Activated naive CD4-positive, alpha-beta T cell treated with anti-CD3 and anti-CD28 coated beads, Interleukin-2, amount 50 U/mL, for 24 hours (primary cell): ENCODE data around the gene XRCC4.

Experiments used
- H3K27ac Mint-ChIP-seq: one replicate; pipeline ENCODE4 v1.8.0; 2021; ENCODE audit warnings: mild to moderate bottlenecking, mixed read lengths
- H3K27me3 Mint-ChIP-seq: one replicate; pipeline ENCODE4 v1.8.0; 2021; ENCODE audit warnings: mixed read lengths
- H3K36me3 Mint-ChIP-seq: one replicate; pipeline ENCODE4 v1.8.0; 2021; ENCODE audit warnings: mixed read lengths
- H3K4me1 Mint-ChIP-seq: one replicate; pipeline ENCODE4 v1.8.0; 2021; ENCODE audit warnings: mixed read lengths
- H3K4me3 Mint-ChIP-seq: one replicate; pipeline ENCODE4 v1.8.0; 2021; ENCODE audit warnings: mild to moderate bottlenecking, mixed read lengths
- H3K9me3 Mint-ChIP-seq: one replicate; pipeline ENCODE4 v1.8.0; 2021; ENCODE audit warnings: mixed read lengths

The XRCC4 gene

GRCh38 chr5:83173826-83174225, 96.5 kb downstream of the XRCC4 start:
- Mint-ChIP-seq H3K4me1 (no peaks in the 10 kb centered on the region), H3K27ac (no peak overlapping the region), H3K27me3 (no peaks in the 10 kb centered on the region), H3K4me3 (no peak overlapping the region), H3K36me3 (no peaks in the 10 kb centered on the region), H3K9me3 (no peaks in the 10 kb centered on the region)

- no peaks in the 10 kb centered on the region for H3K9me3 Mint-ChIP-seq
- H3K4me1 Mint-ChIP-seq: no peaks in the 10 kb centered on the region
- no peaks in the 10 kb centered on the region for H3K27me3 Mint-ChIP-seq
- no peak overlapping the region for H3K27ac Mint-ChIP-seq
- no peaks in the 10 kb centered on the region for H3K36me3 Mint-ChIP-seq
- H3K4me3 Mint-ChIP-seq: no peak overlapping the region
Observed at GRCh38 chr5:83177803-83178202, 100.5 kb downstream of the XRCC4 start.

DNA sequence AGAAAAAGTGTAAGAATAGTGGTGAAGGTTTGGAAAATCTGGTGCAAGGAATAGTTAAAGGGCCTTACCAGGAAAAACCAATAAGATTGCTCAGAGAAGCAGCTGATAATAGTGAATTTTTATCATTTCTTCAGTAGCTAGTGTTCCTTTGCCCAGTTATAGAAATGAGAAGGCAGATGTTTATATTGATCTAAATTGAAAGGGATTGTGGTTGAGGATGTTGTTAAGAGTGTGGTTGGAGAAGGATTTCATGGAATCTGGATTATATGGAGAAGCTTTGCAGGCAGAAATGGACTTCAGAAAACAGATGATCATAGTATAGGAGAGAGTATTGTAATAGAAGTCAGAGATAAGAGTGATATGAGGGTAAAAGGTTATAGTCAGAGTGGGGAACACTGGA, 102.6 kb downstream of the XRCC4 start:
- no peak overlapping the region for H3K27ac Mint-ChIP-seq
- H3K4me1 Mint-ChIP-seq: no peaks in the 10 kb centered on the region
- no peak overlapping the region for H3K4me3 Mint-ChIP-seq
- H3K27me3 Mint-ChIP-seq: no peaks in the 10 kb centered on the region
- H3K36me3 Mint-ChIP-seq: peaks cover under 1% of the 10 kb centered on the region
- H3K9me3 Mint-ChIP-seq: no peaks in the 10 kb centered on the region

DNA sequence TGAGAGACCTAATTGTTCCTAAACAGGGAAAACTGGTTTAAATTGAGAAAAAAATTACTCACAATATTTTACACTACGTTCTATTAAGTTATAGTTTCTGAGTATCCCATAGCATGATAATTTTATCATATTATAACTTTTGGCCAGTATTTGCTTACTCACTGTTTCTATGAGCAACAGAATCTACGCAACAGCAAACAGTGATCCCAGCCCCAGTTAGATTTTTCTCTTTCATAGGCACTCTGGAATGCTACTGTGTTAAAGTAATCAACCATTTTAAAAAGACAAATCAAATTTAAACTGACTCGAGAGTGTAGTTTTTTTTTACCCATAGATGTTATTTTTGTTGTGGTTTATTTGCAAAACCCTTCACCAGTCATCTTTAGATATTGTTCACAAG, 107.2 kb downstream of the XRCC4 start:
- H3K9me3 Mint-ChIP-seq: no peaks in the 10 kb centered on the region
- peaks cover 3% of the 10 kb centered on the region for H3K36me3 Mint-ChIP-seq
- no peaks in the 10 kb centered on the region for H3K4me1 Mint-ChIP-seq
- H3K27ac Mint-ChIP-seq: no peak overlapping the region
- no peaks in the 10 kb centered on the region for H3K27me3 Mint-ChIP-seq
- no peak overlapping the region for H3K4me3 Mint-ChIP-seq

DNA sequence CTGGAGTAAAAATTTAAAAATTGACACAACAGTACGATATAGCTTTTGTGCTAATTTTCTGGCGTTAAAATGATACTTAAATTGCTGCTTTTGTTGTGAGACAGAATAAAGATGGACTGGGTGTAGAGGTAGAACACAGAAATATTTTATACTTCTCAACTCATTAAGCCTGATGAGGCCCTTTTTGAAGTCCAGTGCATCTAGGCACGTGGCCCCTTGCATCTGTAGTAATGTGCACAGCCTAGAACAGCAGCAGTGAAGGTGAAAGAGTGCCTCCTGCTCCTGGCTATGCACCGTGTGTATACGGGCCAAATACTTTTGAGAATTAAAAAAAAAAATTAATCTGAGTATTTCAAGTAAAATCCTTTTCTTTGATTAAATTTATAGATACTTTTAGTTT, 115.6 kb downstream of the XRCC4 start:
- H3K4me1 Mint-ChIP-seq: no peaks in the 10 kb centered on the region
- H3K9me3 Mint-ChIP-seq: no peaks in the 10 kb centered on the region
- no peak overlapping the region for H3K4me3 Mint-ChIP-seq
- H3K27ac Mint-ChIP-seq: no peak overlapping the region
- peaks cover 1% of the 10 kb centered on the region for H3K36me3 Mint-ChIP-seq
- H3K27me3 Mint-ChIP-seq: no peaks in the 10 kb centered on the region

DNA sequence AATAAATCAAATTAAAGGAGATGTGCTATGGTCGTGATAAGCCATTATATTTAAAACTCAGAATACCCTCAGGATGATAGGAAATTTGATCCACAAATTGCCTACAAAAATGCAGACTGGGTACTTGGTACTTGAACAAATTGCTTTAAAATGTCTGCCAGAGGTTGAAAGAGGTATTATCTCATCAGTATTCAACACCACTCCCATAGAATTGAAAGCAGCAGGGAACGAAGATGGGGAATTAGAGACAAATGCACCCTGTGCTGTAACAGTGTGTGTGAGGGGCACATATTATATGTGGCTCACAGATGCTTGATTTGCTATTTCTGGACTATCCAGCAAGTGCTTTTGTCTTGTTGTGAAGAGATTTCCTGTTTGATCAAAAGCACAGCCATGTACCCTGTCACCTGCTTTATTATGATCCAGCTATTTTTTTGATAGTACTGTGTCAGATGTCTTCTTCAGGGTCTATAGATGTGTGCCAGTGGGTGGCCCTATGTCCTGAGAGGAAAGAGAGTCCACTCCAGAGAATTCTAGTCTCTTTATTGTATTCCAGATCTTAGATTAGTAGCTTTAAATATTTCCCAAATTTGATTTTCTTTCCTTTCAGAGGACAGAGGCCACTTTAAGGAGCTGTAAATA, 120.1 kb downstream of the XRCC4 start:
- H3K27me3 Mint-ChIP-seq: no peaks in the 10 kb centered on the region
- peaks cover 7% of the 10 kb centered on the region for H3K36me3 Mint-ChIP-seq
- H3K27ac Mint-ChIP-seq: no peak overlapping the region
- no peak overlapping the region for H3K4me3 Mint-ChIP-seq
- H3K4me1 Mint-ChIP-seq: no peaks in the 10 kb centered on the region
- H3K9me3 Mint-ChIP-seq: no peaks in the 10 kb centered on the region

- Mint-ChIP-seq H3K27me3 (no peaks in the 10 kb centered on the region), H3K4me3 (no peak overlapping the region)
Observed at GRCh38 chr5:83199126-83199525, 121.8 kb downstream of the XRCC4 start.

DNA sequence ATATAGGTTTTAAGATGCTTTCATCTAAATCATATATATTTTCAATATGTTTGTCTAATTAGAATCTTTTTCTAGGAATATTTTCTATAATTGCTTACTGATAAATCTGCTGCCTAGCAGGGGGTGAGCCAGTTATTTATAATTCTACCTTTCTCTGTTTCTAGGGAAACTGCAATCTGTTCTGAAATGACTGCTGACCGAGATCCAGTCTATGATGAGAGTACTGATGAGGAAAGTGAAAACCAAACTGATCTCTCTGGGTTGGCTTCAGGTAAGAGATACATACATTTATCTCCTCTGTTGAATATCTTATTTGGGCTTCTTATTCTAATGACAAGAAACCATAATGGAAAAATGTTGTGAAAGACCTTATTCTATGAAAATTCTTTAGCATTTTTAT, 127.3 kb downstream of the XRCC4 start:
- Mint-ChIP-seq H3K27me3 (no peaks in the 10 kb centered on the region), H3K4me1 (no peaks in the 10 kb centered on the region), H3K27ac (no peak overlapping the region), H3K9me3 (no peaks in the 10 kb centered on the region), H3K36me3 (peaks cover 10% of the 10 kb centered on the region), H3K4me3 (no peak overlapping the region)

More at GRCh38 chr5:83199126-83199525, 121.8 kb downstream of the XRCC4 start:
- Mint-ChIP-seq H3K36me3 (peaks cover 7% of the 10 kb centered on the region), H3K4me1 (no peaks in the 10 kb centered on the region), H3K9me3 (no peaks in the 10 kb centered on the region), H3K27ac (no peak overlapping the region)

DNA sequence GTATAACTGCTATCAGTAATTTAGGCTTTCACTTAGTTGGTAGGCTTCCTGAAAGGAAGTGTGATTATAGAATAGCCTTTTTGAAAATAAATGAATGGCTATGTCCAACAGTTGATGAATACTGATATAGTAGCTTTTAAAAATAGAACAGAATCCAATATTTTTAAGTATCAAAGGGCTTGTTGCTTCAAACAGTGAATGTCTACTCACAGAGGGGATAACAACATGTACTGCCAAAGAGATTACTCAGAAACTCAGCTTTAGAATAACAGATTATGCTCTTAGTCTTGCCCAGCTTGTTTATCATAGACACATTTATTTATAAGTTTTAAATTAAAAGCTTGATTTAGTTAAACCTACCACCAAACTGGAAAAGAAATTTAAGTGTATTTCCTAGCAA, 132.6 kb downstream of the XRCC4 start:
- H3K4me3 Mint-ChIP-seq: no peak overlapping the region
- H3K4me1 Mint-ChIP-seq: no peaks in the 10 kb centered on the region

DNA sequence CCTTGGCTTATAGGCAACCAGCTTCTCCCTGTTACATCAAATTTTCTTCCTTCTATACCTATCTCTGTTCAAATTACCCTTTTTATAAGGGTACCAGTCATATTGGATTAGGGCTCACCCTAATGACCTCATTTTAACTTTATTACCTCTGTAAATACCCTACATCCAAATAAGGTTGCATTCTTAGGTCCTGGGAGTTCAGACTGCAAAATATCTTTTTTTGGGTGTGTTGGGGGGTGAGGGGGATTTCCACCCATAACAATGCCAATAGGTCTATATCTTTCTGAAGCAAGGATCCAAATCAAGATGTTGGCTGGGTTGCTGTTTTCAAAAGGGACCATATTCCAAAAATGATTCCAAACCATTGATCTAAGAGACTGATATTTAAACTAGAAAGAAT, 141.7 kb downstream of the XRCC4 start:
- peaks cover 2% of the 10 kb centered on the region for H3K36me3 Mint-ChIP-seq

More for the DNA sequence above, 132.6 kb downstream of the XRCC4 start:
- no peaks in the 10 kb centered on the region for H3K27me3 Mint-ChIP-seq
- peaks cover 16% of the 10 kb centered on the region for H3K36me3 Mint-ChIP-seq
- H3K27ac Mint-ChIP-seq: no peak overlapping the region
- H3K9me3 Mint-ChIP-seq: no peaks in the 10 kb centered on the region

DNA sequence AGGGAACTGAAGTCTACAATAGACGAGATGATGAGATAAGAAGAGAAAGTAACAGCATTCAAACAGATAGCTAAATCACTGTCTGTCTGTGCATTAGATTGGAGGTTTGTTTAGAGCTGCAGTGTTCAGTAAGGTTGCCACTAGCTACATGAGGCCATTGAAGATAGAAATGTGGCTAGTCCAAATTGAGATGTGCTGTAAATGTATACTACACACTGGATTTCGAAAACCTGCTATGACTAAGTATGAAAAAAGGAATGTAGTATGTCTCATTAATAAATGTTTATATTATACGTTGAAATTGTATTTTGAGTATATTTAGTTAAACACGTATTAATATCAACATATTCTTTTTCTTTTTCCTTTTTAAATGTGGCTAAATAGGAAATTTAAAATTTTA, 142.1 kb downstream of the XRCC4 start:
- Mint-ChIP-seq H3K9me3 (no peaks in the 10 kb centered on the region), H3K4me1 (no peaks in the 10 kb centered on the region), H3K27ac (no peak overlapping the region), H3K4me3 (no peak overlapping the region), H3K27me3 (no peaks in the 10 kb centered on the region), H3K36me3 (peaks cover 5% of the 10 kb centered on the region)

More for the DNA sequence above, 141.7 kb downstream of the XRCC4 start:
- Mint-ChIP-seq H3K9me3 (no peaks in the 10 kb centered on the region), H3K4me3 (no peak overlapping the region), H3K27me3 (no peaks in the 10 kb centered on the region), H3K4me1 (no peaks in the 10 kb centered on the region), H3K27ac (no peak overlapping the region)

- no peak overlapping the region for H3K4me3 Mint-ChIP-seq
- no peak overlapping the region for H3K27ac Mint-ChIP-seq
- H3K4me1 Mint-ChIP-seq: no peaks in the 10 kb centered on the region
- no peaks in the 10 kb centered on the region for H3K27me3 Mint-ChIP-seq
- no peaks in the 10 kb centered on the region for H3K9me3 Mint-ChIP-seq
- peaks cover 8% of the 10 kb centered on the region for H3K36me3 Mint-ChIP-seq
Observed at GRCh38 chr5:83220331-83220730, 143.0 kb downstream of the XRCC4 start.

GRCh38 chr5:83222906-83223305, 145.6 kb downstream of the XRCC4 start:
- Mint-ChIP-seq H3K4me3 (no peak overlapping the region), H3K27me3 (no peaks in the 10 kb centered on the region), H3K4me1 (no peaks in the 10 kb centered on the region), H3K27ac (no peak overlapping the region), H3K36me3 (peaks cover 9% of the 10 kb centered on the region), H3K9me3 (no peaks in the 10 kb centered on the region)

DNA sequence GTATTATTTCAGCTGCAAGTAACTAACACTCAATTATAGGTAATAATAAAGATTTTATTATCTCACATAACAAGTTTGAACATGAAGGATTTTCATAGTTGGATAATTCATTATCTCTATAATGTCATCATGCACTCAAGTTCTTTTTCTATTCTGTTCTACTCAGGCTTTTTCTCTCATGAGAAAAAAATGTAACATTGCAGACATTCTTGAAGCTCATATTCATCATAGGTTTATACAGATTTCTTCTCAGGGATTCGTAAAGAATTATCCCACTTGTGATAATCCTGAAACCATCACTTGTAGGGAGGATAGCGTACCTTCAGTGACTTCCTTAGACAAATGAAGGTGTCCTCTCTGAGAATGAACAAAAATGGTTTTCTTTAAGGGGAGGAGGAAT, 150.3 kb downstream of the XRCC4 start:
- H3K9me3 Mint-ChIP-seq: no peaks in the 10 kb centered on the region
- no peaks in the 10 kb centered on the region for H3K27me3 Mint-ChIP-seq
- no peak overlapping the region for H3K4me3 Mint-ChIP-seq
- no peak overlapping the region for H3K27ac Mint-ChIP-seq
- peaks cover 8% of the 10 kb centered on the region for H3K36me3 Mint-ChIP-seq
- H3K4me1 Mint-ChIP-seq: no peaks in the 10 kb centered on the region

- Mint-ChIP-seq H3K9me3 (no peaks in the 10 kb centered on the region), H3K4me1 (no peaks in the 10 kb centered on the region), H3K27ac (no peak overlapping the region), H3K27me3 (no peaks in the 10 kb centered on the region), H3K4me3 (no peak overlapping the region), H3K36me3 (peaks cover 1% of the 10 kb centered on the region)
Observed at GRCh38 chr5:83230511-83230910, 153.2 kb downstream of the XRCC4 start.

DNA sequence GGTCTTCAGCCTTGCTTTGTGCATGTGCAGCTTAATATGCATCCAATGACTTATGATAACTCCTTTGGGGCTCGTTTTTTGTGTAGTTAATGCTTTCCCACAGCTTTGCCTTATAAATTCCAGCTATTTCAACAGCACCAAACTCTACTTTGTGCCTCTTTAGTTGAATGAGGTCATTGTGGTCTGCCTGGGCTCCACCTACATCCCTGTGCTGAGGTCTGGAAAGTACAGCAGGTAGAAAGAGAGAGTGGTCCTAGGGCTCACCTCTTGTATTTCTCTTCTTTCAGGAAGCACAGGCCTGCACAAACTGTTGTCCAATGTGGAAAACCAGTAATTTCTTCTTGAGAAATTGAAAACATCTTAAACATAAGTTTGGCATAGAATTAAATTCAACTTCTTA, 167.2 kb downstream of the XRCC4 start:
- H3K4me3 Mint-ChIP-seq: no peak overlapping the region
- no peak overlapping the region for H3K27ac Mint-ChIP-seq
- H3K4me1 Mint-ChIP-seq: no peaks in the 10 kb centered on the region
- peaks cover 16% of the 10 kb centered on the region for H3K36me3 Mint-ChIP-seq
- no peaks in the 10 kb centered on the region for H3K27me3 Mint-ChIP-seq
- no peaks in the 10 kb centered on the region for H3K9me3 Mint-ChIP-seq

DNA sequence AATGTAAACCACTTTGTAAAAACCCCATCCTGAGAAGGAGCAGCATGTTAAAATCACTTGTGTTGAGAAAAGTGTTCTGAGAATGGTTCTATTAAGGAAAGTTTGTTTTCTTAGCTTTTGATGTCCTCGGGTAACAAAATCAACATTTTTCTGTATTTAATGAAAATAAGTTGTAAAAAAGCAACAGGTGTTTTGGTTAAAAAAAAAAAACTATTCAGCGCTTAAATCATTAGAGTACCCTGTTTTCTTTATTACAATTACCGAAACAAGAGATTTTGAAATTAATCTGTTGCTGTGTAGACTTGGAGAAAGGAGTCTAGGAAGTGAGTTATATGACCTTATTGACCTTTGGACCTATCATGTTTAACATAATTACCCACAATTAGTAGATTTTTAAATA, 167.7 kb downstream of the XRCC4 start:
- no peaks in the 10 kb centered on the region for H3K27me3 Mint-ChIP-seq
- H3K36me3 Mint-ChIP-seq: peaks cover 16% of the 10 kb centered on the region
- no peaks in the 10 kb centered on the region for H3K4me1 Mint-ChIP-seq
- H3K4me3 Mint-ChIP-seq: no peak overlapping the region
- H3K27ac Mint-ChIP-seq: no peak overlapping the region
- no peaks in the 10 kb centered on the region for H3K9me3 Mint-ChIP-seq
